SK-N-MC (cell line): Measurements from ENCODE around the gene AKAP13.

ENCODE experiments used
- EZH2 ChIP-seq: fragments of 200-600 bp; sonication (generic); IDR thresholded peaks from one replicate; pipeline ENCODE4 v1.6.1; 2017; ENCODE audit warnings: antibody characterized with exemption
- FOXP2 ChIP-seq: optimal IDR thresholded peaks from 2 replicates; pipeline ENCODE3; 2011; ENCODE audit warnings: mild to moderate bottlenecking, moderate library complexity; ENCODE audit not compliant: insufficient read depth; ENCODE audit errors: extremely low read length, control extremely low read depth

- TF ChIP-seq EZH2 (no peak), FOXP2 (no peak)
Measured at GRCh38 chr15:85497172-85497569, 116.8 kb downstream of the AKAP13 start.
